ENCODE measurements around the gene PXDN.

- TF ChIP-seq CTCF (IDR thresholded peaks at IDR 0.05; ENCODE audit: low read length) (no peak), EZH2 (optimal IDR thresholded peaks at IDR 0.05; ENCODE audit: low read depth, low read length) (no peak)
Measured at GRCh38 chr2:1626271-1626681, 118.0 kb downstream of the PXDN start.

Data from MM.1S (cell line).